ENCODE results near the gene PEX11G.

- TF ChIP-seq SIN3A (IDR thresholded peaks at IDR 0.05; ENCODE audit: borderline replicate concordance, insufficient read depth, low read depth, low read length): no peak
- TF ChIP-seq POLR2AphosphoS5 (IDR thresholded peaks at IDR 0.05; ENCODE audit: low read depth, low read length): no peak
- no peak for TF ChIP-seq CTCF (IDR thresholded peaks at IDR 0.05)
- TF ChIP-seq, protein P1, sequence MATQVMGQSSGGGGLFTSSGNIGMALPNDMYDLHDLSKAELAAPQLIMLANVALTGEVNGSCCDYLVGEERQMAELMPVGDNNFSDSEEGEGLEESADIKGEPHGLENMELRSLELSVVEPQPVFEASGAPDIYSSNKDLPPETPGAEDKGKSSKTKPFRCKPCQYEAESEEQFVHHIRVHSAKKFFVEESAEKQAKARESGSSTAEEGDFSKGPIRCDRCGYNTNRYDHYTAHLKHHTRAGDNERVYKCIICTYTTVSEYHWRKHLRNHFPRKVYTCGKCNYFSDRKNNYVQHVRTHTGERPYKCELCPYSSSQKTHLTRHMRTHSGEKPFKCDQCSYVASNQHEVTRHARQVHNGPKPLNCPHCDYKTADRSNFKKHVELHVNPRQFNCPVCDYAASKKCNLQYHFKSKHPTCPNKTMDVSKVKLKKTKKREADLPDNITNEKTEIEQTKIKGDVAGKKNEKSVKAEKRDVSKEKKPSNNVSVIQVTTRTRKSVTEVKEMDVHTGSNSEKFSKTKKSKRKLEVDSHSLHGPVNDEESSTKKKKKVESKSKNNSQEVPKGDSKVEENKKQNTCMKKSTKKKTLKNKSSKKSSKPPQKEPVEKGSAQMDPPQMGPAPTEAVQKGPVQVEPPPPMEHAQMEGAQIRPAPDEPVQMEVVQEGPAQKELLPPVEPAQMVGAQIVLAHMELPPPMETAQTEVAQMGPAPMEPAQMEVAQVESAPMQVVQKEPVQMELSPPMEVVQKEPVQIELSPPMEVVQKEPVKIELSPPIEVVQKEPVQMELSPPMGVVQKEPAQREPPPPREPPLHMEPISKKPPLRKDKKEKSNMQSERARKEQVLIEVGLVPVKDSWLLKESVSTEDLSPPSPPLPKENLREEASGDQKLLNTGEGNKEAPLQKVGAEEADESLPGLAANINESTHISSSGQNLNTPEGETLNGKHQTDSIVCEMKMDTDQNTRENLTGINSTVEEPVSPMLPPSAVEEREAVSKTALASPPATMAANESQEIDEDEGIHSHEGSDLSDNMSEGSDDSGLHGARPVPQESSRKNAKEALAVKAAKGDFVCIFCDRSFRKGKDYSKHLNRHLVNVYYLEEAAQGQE (IDR thresholded peaks at IDR 0.05; ENCODE audit: insufficient read depth in 1 of 2, low read depth in 2 of 2, low read length in 1 of 2): no peak
These were observed 43.7 kb downstream of the PEX11G start for GRCh38 chr19:7445104-7445503.
